GM12801 (cell line): Measurements from ENCODE around the gene TOE1.

Source experiments
- TF ChIP-seq, protein P1 (sequence below): IDR thresholded peaks from one replicate; pipeline ENCODE4 v1.5.1; 2011; ENCODE audit warnings: control low read depth; ENCODE audit not compliant: insufficient read length; ENCODE audit errors: extremely low read depth

TOE1 gene

DNA sequence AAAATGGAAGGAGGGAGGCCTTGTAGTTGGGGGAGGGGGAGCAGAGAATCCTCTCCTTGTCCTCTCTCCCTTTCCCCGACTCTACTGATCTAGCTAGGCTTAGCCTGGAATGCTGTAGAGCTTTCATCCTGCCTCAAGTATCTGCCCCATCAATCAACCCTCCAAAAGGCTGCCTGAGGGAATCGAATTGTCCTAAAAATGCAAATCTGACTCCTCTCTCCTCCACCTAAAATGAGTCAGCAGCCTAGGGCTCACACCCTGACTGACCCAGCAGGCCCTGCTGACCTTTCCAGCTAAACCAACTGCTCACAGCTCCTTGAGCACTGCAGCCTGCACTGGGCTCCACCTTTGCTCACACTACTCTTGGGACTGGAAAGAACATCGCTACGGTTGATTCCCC, 10.5 kb upstream of the TOE1 start:
- TF ChIP-seq, protein P1, sequence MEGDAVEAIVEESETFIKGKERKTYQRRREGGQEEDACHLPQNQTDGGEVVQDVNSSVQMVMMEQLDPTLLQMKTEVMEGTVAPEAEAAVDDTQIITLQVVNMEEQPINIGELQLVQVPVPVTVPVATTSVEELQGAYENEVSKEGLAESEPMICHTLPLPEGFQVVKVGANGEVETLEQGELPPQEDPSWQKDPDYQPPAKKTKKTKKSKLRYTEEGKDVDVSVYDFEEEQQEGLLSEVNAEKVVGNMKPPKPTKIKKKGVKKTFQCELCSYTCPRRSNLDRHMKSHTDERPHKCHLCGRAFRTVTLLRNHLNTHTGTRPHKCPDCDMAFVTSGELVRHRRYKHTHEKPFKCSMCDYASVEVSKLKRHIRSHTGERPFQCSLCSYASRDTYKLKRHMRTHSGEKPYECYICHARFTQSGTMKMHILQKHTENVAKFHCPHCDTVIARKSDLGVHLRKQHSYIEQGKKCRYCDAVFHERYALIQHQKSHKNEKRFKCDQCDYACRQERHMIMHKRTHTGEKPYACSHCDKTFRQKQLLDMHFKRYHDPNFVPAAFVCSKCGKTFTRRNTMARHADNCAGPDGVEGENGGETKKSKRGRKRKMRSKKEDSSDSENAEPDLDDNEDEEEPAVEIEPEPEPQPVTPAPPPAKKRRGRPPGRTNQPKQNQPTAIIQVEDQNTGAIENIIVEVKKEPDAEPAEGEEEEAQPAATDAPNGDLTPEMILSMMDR, result no peak

DNA sequence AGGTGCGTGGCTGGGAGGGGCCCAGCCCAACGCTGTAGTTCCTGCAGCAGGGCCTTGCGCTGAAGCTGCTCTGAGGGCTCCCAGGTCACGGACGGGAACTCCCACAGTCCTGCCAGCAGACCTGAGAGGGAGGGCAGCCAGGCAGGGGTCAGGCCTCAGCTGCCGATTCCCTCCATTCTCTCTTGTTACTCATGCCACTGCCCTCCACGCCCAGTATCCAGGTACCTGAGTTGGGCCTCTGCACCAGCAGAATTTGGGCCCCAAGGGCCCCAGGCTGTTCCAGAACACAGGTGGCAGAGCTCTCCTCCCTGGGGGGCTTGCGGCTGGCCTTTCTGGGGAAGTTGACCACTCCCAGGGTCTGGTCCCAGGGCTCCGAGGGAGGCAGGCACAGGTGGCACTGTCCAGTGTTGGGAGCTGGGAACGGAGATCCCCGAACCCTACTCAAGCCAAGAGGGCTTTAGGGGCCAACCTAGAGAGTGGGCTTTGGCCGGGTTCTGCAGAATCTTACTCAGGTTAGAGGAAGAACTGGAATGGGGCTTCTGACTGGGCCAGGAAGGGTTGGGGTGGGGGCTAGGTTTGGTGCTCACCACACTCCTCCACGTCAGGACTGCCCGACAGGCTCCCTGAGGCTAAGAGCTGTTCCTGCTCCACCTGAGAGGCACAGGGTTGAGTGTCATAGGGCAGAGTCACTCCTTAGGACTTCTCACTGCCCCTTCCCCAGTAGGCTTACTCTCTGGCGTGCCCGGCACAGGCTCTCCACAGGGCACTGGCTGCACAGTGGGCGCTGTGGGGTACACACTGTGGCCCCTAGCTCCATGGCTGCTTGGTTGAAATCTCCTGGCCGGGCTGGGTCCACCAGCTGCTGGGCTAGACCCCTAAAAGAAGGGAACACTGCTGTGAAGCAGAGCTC, 8.3 kb upstream of the TOE1 start:
- TF ChIP-seq, protein P1, result no peak

DNA sequence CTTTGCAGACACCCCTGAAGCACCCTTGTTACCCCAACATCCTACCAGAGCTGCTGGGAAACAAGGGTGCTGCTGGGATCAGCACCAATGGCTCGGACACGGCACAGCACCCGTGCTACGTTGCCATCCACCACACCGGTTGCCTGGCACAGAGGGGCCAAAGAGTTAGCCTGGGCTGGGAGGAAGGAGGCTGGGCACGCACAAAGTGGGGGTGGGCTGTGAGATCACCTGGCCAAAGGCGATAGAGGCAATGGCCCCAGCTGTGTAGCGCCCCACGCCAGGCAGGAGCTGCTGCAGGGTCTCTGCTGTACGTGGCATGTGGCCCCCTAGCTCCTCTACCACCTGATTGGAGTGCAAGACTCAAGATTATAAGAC, 7.6 kb upstream of the TOE1 start:
- TF ChIP-seq, protein P1, result no peak

DNA sequence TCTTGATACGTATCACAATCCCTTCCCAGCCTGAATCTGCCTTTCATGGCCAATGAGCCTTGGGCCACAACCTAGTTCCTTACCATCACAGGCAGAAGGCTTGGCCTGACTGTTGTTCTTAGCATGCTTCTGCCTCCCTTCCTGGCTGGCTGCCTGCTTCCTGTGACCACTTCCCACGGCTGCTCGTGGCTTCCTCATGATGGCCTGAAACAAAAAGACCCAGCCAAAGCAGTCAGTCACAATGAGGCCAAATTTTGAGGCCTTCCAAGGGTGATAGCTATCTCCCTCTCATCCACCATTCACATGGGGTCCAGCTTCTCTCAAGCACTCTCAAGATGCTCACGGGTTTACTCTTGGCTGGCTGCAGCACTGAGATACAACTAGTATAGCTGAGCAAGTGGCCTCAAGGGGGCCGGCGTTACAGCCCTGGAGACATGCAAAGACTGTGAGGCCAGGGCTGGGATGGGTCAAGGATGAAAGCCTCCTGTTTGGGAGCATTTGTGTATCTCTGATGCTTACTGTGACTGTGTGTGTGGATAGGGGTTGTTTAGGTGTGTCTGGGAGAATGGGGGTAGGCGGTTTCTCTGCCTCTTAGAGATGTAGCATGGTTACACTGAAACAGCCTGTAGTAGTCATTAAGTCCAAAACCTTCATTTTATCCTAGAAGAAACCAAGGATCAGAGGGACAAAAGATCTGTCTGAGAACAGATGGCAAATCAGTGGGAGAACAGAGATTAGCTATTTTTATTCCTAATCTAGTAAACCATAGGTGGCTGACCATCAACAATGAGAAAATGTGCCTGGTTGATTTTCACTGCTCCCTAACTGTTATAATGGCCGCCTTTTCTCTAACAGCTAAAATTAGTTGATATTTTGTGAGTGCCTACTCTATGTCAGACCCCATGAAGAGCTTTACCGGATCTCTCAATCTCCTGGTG, 5.4 kb upstream of the TOE1 start:
- TF ChIP-seq, protein P1, result no peak

DNA sequence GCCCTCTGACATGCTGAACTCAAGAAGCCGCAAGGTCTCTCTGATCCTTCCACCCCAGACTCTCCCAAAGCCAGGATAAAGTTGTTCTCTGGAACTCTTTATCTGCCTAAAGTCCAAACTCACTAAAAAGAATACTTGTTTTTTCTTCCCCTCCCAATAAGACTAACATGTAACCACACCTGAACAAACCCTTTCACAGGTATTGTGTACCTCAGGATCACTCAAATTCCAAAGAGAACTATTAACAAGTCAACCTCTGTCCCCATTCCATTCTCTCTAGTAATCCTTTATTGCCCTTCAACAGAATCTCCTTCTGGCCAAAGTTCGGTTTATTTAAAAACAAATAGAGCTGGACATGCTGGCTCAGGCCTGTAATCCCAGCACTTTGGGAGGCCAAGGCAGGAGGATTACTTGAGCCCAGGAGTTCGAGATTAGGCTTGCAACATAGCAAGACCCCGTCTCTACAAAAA, 4.1 kb upstream of the TOE1 start:
- TF ChIP-seq, protein P1, result no peak

DNA sequence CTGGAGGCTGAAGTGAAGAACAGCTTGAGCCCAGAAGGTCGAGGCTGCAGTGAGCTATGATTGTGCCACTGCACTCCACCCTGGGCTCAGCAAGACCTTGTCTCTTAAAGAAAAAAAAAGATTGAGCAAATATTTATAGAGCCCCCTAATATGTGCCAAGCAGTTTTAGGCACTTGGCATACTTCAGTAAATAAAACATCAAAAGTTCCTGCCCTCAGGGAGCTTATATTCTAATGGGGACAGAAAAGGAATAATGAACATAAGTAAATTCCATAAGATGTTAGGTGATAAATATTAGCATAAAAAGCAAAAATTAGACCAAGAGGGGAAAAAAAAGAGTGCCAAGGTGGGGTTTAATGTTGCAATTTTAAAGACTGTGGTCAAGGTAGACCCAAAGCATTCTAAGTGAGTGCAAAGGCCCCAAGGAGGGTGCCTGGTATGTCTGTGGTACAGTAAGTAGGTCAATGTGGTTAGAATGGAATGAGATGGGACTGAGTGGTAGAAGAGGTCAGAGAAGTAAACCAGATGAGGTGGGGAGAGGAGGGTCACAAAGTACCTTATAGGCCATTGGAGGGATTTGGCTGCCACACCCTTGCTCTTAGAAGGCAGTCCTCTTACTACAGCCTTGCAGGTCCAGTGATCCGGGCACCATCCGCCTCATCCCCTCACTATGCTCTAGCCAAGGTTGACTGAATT, 2.2 kb upstream of the TOE1 start:
- TF ChIP-seq, protein P1, result no peak
